Right lobe of liver (tissue), 4 donors: ENCODE measurements around the gene MRPL41.

ENCODE experiments used
- CTCF ChIP-seq, 4 donors: fragments of 200-600 bp in 3 of 4; fragments of 450-650 bp in 1 of 4; IDR thresholded peaks; one replicate each; pipeline versions ENCODE4 v1.5.1 to v1.8.0; 2016 to 2022; ENCODE audit warnings: antibody characterized with exemption in 4 of 4, mild to moderate bottlenecking in 2 of 4
- POLR2A ChIP-seq: fragments of 450-650 bp; IDR thresholded peaks from one replicate; pipeline ENCODE4 v1.6.1; 2017; ENCODE audit warnings: antibody characterized with exemption, mild to moderate bottlenecking
- donor health status: DM: no; HTN: no; CAD: no.
- donor health status: DM: no; HTN: no; CAD: no.
- donor health status: DM: no; HTN: yes; CAD: no.

GRCh38 chr9:137509198-137509597 lies 42.5 kb upstream of the MRPL41 start:
- TF ChIP-seq CTCF (IDR thresholded peaks at IDR 0.05), result no peak
- TF ChIP-seq POLR2A, result no peak
